GM18907 (cell line): ENCODE data around the gene TIMP3.
"Not testable (repeated sequence)": the region's sequence is repeated elsewhere in the genome, so short reads cannot be mapped to it uniquely, and the experiment has no call there.

Experiments used
- ATAC-seq: cut with Tn5 transposase; IDR thresholded peaks from one replicate; pipeline ENCODE4 v1.9.1; 2021; ENCODE audit warnings: mild to moderate bottlenecking, moderate library complexity; ENCODE audit not compliant: unreplicated experiment

TIMP3 gene

DNA sequence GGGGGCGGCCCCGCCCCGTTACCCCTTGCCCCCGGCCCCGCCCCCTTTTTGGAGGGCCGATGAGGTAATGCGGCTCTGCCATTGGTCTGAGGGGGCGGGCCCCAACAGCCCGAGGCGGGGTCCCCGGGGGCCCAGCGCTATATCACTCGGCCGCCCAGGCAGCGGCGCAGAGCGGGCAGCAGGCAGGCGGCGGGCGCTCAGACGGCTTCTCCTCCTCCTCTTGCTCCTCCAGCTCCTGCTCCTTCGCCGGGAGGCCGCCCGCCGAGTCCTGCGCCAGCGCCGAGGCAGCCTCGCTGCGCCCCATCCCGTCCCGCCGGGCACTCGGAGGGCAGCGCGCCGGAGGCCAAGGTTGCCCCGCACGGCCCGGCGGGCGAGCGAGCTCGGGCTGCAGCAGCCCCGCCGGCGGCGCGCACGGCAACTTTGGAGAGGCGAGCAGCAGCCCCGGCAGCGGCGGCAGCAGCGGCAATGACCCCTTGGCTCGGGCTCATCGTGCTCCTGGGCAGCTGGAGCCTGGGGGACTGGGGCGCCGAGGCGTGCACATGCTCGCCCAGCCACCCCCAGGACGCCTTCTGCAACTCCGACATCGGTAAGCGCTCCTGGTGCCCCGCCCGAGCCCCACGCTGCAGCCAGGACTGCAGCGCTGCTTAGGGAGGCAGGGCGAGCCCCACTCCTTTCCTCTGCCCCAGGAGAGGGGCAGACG, at the start of gene TIMP3:
Gene TIMP3, plus strand, starts transcription at position 169 of the 700 bp plus-strand sequence. Its CDS starts 297 bp downstream, at position 466.
- ATAC-seq = no peak

GRCh38 chr22:32752326-32752725, 49.2 kb upstream of the TIMP3 start:
- no peak for ATAC-seq

GRCh38 chr22:32752816-32753520, 48.5 kb upstream of the TIMP3 start:
- ATAC-seq = no peak

GRCh38 chr22:32753591-32753990, 47.9 kb upstream of the TIMP3 start:
- ATAC-seq = no peak

DNA sequence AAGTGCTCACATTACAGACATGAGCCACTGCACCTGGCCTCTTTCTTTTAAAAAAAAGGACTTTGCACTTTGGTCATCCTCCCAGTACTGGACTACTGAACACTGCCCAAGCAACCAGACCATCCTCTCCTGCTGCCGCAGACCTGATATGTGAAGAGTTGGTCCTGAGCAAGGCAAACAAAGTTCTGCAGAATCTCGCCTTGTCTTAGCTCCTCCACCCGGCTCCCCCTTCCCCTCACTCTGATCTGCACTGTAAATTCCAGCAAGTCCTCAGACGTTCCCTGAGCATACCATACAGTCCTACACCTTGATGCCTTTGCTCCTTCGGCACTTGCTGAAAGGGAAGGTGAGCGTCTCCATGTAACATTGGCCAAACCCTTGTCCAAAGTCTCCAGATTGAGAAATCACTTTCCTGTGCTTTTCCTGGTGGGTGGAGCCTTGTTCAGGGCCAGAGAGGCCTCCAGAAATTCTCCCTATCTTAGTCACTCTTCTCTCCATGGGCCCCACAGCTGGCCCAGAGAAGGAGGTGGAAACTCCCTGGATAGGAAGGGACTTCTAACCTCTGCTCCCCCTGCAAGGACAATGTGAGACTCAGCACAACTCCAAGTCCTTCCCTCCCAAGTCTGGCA, 47.0 kb upstream of the TIMP3 start:
- no peak for ATAC-seq

DNA sequence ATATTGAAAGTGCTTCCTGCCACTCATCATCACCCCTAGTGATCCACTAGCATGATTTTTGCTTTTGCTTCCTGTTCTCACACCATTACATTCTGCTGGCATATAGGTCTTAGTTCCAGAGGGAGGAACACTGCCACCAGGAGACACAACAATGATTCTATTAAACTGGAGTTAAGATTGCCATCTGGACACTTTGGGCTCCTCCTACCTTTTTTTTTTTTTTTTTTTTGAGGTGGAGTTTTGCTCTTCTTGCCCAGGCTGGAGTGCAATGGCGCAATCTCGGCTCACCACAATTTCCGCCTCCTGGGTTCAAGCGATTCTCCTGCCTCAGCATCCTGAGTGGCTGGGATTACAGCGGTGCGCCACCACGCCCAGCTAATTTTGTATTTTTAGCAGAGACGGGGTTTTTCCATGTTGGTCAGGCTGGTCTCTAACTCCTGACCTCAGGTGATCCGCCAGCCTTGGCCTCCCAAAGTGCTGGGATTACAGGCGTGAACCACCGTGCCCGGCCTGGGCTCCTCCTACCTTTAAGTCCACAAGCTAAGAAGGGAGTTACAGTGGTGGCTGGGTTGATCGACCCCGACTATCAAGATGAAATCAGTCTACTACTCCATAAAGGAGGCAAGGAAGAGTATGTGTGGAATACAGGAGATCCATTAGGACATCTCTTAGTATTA, 44.3 kb upstream of the TIMP3 start:
- ATAC-seq = not testable (repeated sequence)

GRCh38 chr22:32758866-32759385, 42.6 kb upstream of the TIMP3 start:
- no peak for ATAC-seq

DNA sequence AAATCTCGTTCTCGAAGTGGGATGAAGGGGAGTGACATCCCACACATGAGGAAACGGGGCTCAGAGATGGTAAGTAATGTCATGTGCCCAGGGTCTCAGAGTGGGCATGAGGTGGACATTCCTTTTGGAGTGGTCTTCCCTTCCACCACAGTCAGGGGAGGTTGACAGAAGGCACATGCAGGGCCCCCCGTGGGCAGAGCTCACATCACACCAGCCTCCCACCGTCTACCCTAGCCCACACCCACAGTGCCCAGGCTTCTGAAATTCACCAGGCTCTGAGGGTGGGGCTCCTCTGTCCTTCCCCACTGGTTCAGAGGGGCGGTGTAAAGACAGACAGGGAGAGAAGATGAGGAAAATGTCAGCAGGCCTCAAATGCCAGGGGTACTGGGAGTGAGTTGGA, 41.1 kb upstream of the TIMP3 start:
- ATAC-seq = no peak

DNA sequence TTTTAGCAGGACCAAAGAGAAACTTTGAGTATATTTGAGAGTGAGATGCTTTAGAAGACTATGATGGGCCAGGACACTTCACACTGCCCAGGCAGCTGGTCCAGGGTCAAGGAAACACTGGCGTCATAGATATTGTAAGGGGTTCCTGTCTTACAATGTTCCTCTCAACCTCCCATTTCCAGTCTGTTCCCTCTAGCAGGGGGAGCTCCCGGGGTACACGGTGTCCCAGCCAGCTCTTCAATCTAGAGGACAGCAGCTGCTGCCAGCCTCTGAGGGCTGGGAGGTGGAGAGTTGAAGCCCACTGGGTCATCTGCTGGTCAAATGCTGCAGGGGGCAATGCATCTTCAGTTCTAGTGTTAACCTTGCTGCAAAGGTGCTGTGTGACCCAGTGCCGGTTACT, 40.7 kb upstream of the TIMP3 start:
- no peak for ATAC-seq

DNA sequence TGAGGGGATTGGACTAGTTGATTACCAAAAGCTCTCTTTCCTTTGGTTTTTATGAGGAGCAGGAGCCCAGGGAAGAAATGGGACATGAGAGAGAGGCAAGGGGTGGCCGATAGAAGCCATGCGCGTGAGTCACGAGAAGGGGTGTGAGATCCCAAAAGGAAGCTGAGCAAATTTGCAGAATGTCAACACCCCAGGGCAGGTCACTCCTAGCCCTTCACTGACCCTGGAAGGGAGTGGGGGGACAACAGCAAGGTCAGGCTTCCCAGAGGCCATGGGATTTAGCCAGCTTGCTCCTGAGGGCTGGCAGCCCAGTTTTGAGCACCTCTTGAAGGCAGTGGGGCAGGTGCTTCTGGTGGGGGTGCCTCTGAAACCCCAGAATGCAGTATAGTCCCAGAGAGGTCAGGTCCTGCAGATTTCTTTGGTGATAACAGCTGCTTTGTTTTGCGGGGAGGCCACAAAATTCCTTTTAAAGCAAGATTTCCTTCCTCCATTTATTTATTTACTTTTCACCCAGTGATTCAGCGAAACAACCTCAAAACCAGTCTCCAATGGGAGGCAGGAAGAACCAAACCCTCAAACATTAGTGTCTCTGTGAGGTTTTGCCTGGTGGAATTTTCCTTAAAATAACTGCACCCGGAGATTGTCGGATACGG, 40.1 kb upstream of the TIMP3 start:
- ATAC-seq = no peak

DNA sequence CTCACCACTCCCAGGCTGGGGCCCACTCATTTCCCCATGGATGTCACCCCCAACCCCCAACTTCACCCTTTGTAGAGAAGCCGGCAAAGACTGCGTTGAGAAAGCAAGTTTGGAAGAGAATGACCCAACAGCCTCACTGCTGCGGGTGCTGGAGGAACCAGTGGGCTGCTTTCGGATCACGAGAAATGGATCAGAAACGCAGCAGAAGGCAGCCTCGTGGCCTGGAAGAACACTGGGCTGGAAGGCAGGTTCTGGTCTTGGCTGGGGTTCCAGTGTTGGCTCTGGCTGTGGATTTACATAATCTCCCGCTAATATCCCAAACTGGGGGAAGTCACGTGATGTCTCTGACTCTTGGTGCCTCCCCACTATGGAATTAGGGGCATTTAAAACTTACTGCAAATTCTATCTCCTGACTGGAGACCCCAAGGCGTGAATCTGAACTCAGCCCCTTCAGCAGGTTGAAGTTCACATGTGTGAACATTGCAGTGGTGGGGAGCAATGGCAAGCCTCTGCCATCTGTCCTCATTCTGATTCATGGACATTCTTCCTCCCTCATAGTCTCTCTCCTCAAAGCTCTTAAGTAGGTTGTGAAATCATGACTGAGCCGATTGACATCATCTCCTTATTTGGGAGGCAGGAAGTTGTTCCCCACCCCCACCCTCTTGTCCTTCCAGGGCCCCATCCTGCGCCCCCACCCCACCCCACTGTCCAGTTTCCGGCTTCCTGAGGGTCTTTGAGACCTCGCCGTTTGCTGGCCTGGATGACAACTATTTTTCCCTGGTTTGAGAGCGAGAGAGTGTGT, 37.0 kb upstream of the TIMP3 start:
- ATAC-seq = no peak

DNA sequence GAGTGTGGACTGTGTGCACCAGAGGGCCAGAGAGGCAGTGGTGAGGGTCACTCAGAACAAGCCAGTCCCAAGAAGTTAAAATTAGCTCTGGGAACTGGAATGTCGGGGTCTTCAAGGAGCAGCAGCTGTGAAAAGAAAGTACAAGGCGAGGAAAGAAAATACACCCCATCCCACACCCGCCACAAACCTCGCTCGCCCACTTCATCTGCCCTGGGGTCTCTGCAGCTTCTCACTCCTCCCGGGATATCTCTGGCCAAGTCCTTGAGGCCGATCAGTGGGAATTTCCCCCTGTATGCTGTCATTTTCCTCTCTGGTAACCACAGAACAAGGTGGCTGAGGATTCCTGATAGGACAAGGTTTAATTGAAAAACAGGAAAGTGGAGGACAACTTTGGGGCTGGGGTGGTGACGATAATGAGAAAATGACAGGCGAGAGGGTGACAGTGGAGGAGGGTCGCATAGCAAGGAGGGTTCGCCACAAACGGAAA, 36.3 kb upstream of the TIMP3 start:
- no peak for ATAC-seq

DNA sequence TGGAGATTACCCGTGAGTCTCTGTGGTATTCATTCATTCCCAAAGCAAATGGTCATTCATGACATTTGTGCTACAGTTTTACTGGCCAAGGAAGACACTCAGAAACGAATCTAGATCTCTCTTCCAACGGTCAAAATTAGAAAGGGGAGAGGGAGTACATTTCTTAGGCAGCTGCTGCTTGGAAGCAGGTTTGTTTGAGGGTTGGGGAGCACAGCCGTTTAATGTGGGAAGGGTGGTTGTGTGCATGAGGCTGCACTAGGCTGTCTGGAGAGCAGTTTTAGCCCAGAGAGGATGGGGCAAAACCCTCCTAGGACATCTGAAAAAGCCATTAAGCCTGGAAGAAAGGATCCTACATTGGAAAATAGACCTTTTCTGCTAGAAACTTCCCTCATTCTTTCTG, 29.7 kb upstream of the TIMP3 start:
- no peak for ATAC-seq

- no peak for ATAC-seq
Measured at GRCh38 chr22:32775957-32776356, 25.5 kb upstream of the TIMP3 start.

DNA sequence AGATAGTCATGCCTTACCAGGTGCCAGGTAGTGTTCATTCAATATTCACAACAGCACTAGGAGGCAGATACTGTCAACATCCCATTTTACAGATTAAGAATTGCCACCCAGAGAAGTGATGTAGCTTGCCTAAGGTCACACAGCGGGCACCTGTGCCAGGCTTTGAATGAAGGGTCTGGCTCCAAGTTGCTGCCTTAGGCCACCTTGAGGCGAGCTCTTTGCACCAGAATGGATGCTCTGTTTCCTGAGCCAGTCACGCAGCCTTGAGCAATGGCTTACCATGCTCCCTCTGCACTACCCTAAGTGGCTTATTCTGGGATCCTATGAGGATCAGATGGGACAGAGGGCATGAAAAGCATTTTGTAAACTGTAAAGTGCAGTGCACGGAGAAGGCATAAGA, 25.1 kb upstream of the TIMP3 start:
- no peak for ATAC-seq

- ATAC-seq = no peak
Measured at GRCh38 chr22:32776802-32777201, 24.7 kb upstream of the TIMP3 start.

- ATAC-seq = no peak
Measured at GRCh38 chr22:32777987-32778386, 23.5 kb upstream of the TIMP3 start.

- no peak for ATAC-seq
Measured at GRCh38 chr22:32780726-32781310, 20.7 kb upstream of the TIMP3 start.

GRCh38 chr22:32781695-32782094, 19.8 kb upstream of the TIMP3 start:
- ATAC-seq = no peak
